Fibroblast of skin of left quadriceps (primary cell): ENCODE measurements around the gene NTRK3.

Experiments used
- DNase-seq, 2 experiments: peaks; one replicate each; pipeline ENCODE4 v3.0.0-alpha.2; 2013; ENCODE audit warnings: low read depth in 2 of 2

NTRK3 gene

DNA sequence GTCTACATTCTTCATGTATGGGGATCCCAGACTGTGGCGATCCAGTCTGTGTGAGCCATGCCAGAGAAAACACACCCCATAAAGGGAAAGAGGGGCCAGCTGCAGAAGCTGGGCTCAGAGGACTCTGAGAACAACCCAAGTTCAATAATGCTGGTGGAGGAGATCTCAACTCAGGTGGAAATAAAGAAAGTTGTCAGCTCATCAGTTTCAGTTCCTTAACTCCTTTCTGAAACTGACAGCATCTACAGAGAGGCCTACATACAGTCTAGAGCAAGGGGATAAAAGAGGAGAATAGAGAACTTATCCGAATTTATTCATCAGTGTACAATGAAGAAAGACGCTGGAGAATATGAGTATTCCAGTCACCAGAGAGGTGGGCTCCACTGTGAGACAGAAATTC, 77.0 kb downstream of the NTRK3 start:
- DNase-seq, result no peak

GRCh38 chr15:88178631-88179030, 77.9 kb downstream of the NTRK3 start:
- no peak for DNase-seq

GRCh38 chr15:88177451-88177850, 79.1 kb downstream of the NTRK3 start:
- DNase-seq, result no peak

GRCh38 chr15:88174571-88174970, 82.0 kb downstream of the NTRK3 start:
- DNase-seq, result no peak

- peak; percentile 4 to 17 for DNase-seq
Observed at GRCh38 chr15:88166082-88166993, 90.2 kb downstream of the NTRK3 start.

DNA sequence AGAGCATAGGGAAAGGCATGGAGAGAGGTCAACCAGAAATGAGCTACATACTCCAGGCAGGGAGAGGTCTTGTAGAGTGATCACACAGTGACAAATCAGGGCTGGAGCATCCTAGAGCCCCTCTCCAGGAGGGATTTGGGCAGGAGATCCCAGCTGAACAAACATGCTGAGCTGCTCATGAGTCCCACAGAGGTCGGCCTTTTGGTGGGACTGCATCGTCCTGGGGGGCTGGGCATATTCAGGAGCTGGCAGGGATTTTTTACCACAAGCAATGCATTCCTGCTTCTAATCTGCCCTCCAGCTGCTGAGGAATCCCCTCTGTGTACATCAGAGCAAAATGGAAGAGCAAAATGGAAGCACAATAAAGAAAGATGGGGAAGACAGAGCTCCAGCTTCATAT, 94.9 kb downstream of the NTRK3 start:
- DNase-seq, result no peak

- no peak for DNase-seq
Observed at GRCh38 chr15:88155310-88155709, 101.2 kb downstream of the NTRK3 start.

DNA sequence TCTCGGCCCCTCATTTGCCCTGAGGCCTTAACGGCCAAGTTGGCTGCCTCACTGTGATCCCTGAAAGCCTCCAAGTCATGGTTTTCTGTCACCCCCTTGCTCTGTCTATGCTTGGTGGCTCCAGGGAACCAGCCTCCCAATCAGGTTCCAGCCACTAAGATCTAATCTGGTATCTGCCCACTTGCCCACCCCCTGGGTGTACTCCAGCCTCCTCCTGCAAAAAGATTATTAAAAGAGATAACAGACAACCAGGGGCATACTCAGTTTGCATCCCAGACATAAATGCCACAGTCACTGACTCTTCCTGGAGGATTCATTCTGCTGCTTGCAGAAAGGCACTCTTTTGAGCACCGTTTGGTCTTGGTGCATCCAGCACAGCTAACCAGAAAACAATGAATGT, 103.9 kb downstream of the NTRK3 start:
- no peak for DNase-seq

DNA sequence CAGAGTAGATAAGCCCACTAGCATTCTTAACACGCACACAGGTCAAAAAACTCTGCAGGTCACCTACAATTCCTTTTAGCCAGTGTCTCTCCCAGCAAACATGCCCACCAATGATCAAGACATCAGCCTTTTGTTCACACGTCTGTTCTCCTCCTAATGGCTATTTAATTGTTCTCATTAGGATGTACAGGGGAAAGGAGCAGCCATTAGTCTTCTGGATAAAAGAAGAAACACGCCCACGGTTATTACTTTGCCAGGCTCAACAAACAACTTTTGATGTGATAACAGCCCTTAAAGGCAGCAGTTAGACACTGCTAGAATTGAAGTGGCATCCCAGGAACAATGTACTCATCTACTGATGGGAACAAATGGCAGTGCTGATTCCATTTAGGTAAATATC, 108.8 kb downstream of the NTRK3 start:
- DNase-seq, result no peak

GRCh38 chr15:88144921-88145653, 111.5 kb downstream of the NTRK3 start:
- no peak for DNase-seq

GRCh38 chr15:88142121-88142520, 114.4 kb downstream of the NTRK3 start:
- no peak for DNase-seq

GRCh38 chr15:88141269-88141889, 115.2 kb downstream of the NTRK3 start:
- DNase-seq, result no peak

DNA sequence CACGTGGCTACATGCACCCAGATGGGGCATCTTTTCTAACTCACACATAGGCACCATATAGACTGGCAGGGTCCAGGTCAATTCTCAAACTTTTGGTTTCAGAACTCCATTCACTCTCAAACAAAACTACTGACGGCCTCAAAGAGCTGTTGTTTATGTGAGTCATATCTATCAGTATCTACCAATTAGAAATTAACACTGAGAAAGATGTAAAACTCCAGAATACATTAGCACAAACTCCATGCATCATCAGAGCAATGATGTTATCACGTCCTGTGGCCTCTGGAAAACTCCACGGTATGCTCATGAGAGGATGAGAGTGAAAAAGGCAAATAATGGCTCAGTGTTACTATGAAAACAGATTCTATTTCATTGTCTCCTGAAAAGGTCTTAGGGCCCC, 116.1 kb downstream of the NTRK3 start:
- no peak for DNase-seq

DNA sequence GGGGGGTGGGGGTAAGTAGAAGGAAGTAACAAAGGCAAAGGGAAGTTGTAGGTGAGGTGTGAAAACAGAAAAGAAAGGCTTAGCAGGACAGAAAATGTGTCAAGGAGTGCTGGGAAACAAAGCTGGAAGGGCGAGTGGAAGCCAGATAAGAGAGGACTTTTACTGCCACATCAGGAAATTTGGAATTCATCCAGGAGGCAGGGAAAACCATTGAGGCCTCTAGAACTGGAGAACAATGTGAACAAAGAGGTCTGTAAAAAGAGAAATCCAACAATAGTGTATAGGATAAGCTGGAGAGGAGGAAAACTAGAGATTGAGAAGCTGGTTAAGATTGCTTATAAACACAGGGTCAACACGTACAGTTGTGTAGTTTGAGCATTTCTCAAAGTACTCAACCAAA, 116.6 kb downstream of the NTRK3 start:
- no peak for DNase-seq

DNA sequence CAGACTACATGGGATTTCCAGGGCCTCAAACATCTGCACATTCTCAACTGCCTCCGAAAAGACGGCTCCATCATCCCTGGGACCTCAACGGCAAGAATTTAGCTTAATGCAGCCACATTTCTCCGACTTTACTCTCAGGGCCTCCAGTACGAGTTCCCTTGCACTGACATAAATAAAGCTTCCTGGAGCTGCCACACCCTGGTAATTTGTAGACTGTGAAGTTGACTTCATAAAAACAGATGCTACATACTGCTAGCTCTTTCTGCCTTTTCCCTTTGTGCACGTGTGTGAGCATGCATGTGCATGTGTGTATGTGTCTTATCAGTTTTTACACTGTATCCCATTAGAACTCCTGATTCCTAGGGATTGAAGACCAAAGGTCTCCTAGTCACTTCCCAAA, 122.7 kb downstream of the NTRK3 start:
- DNase-seq, result no peak

DNA sequence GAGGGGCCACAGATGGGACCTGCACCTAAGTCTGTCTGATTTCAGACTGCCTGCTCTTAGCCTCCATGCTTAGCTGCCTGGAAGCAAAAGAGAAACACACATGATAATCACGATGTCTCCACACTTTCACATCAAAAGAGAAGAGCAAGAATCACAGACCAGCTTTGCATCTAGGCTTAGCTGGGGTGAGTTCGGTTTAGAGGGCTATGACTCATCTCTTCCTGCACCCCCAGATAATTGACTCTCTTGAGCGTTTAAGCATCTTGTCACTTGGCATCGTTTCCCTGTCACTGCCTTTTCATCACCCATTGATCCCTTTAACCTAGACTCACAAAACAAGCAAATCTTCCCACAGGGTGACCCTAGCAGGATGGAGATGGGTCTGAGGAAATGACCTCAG, 124.0 kb downstream of the NTRK3 start:
- DNase-seq, result no peak

- DNase-seq, result no peak
Observed at GRCh38 chr15:88131937-88132336, 124.6 kb downstream of the NTRK3 start.

GRCh38 chr15:88127432-88127790, 129.1 kb downstream of the NTRK3 start:
- DNase-seq, result no peak

- DNase-seq, result peak in 1 of 2 experiments; percentile 11
Observed at GRCh38 chr15:88126695-88127431, 129.7 kb downstream of the NTRK3 start.

GRCh38 chr15:88125576-88125975, 131.0 kb downstream of the NTRK3 start:
- DNase-seq, result no peak

DNA sequence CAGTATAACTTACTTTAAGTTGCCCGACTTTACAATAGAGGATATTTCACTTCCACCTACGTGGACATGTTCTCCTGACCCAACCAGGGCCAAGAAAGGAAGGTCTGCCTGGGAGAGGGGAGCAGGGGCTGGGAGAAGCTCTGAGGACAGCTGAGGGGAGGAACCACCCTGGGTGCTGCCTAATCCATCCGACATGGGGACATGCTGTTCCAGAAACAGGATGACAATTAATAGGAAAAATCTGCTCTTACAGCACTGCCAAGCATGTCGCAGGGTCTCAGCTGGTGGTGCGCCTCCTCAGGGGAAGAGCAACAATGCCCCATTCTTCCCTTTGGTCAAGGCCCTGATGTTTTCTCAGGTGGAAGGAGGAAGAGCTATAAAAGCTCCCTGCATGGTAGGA, 132.3 kb downstream of the NTRK3 start:
- no peak for DNase-seq

- no peak for DNase-seq
Observed at GRCh38 chr15:88121968-88122530, 134.5 kb downstream of the NTRK3 start.
